Measurements from ENCODE around the gene ACADSB. TPM values are rescaled to one million over a fixed set of nuclear protein-coding genes. Genes with fewer than 3 reads are reported as not detected.

Gene ACADSB
- total RNA-seq, 1 donor = 9.4 TPM

- DNase-seq (ENCODE audit: insufficient read length, low spot score, missing footprints) = no peak
- Histone ChIP-seq H3K27ac (ENCODE audit: low read depth, low read length) (no peak overlapping the region), H2AFZ (ENCODE audit: low read length) (no peak overlapping the region), H3K4me3 (ENCODE audit: insufficient read depth, low read length) (no peak overlapping the region), H3K4me1 (ENCODE audit: insufficient read depth, low read length) (no peaks in the 10 kb centered on the region), H3K79me2 (ENCODE audit: insufficient read depth, low read length) (peaks cover 65% of the 10 kb centered on the region), H3K27me3 (ENCODE audit: insufficient read depth, low read length) (no peaks in the 10 kb centered on the region), H4K20me1 (ENCODE audit: insufficient read depth, low read length) (no peaks in the 10 kb centered on the region), H3K36me3 (ENCODE audit: insufficient read depth, low read length) (peaks cover 15% of the 10 kb centered on the region), H3K4me2 (ENCODE audit: insufficient read depth, low read length) (no peak overlapping the region), H3K9me3 (ENCODE audit: low read depth, low read length) (no peaks in the 10 kb centered on the region)
- TF ChIP-seq CTCF (IDR thresholded peaks at IDR 0.05; ENCODE audit: extremely low read depth, low read depth, low read length) = no peak
These were observed 8.7 kb upstream of the ACADSB start for GRCh38 chr10:123000155-123000554.

GRCh38 chr10:123001370-123001769, 7.4 kb upstream of the ACADSB start:
- Histone ChIP-seq H4K20me1 (ENCODE audit: insufficient read depth, low read length) (peaks cover 6% of the 10 kb centered on the region), H3K4me3 (ENCODE audit: insufficient read depth, low read length) (no peak overlapping the region), H3K4me1 (ENCODE audit: insufficient read depth, low read length) (no peaks in the 10 kb centered on the region), H3K27me3 (ENCODE audit: insufficient read depth, low read length) (no peaks in the 10 kb centered on the region), H3K79me2 (ENCODE audit: insufficient read depth, low read length) (peaks cover 77% of the 10 kb centered on the region), H3K4me2 (ENCODE audit: insufficient read depth, low read length) (no peak overlapping the region), H3K36me3 (ENCODE audit: insufficient read depth, low read length) (peaks cover 11% of the 10 kb centered on the region), H2AFZ (ENCODE audit: low read length) (no peak overlapping the region), H3K9me3 (ENCODE audit: low read depth, low read length) (no peaks in the 10 kb centered on the region), H3K27ac (ENCODE audit: low read depth, low read length) (no peak overlapping the region)
- no peak for DNase-seq (ENCODE audit: insufficient read length, low spot score, missing footprints)
- TF ChIP-seq CTCF (IDR thresholded peaks at IDR 0.05; ENCODE audit: extremely low read depth, low read depth, low read length) = no peak

- no peaks in the 10 kb centered on the region for H3K27me3 ChIP-seq (ENCODE audit: insufficient read depth, low read length)
These were observed 4.5 kb upstream of the ACADSB start for GRCh38 chr10:123004298-123004697.

More at GRCh38 chr10:123004298-123004697, 4.5 kb upstream of the ACADSB start:
- no peak for DNase-seq (ENCODE audit: insufficient read length, low spot score, missing footprints)
- H3K4me3 ChIP-seq (ENCODE audit: insufficient read depth, low read length) = no peak overlapping the region
- H3K27ac ChIP-seq (ENCODE audit: low read depth, low read length) = no peak overlapping the region
- H3K4me2 ChIP-seq (ENCODE audit: insufficient read depth, low read length) = no peak overlapping the region
- peaks cover 12% of the 10 kb centered on the region for H3K4me1 ChIP-seq (ENCODE audit: insufficient read depth, low read length)
- TF ChIP-seq CTCF (IDR thresholded peaks at IDR 0.05; ENCODE audit: extremely low read depth, low read depth, low read length) = no peak
- no peaks in the 10 kb centered on the region for H3K9me3 ChIP-seq (ENCODE audit: low read depth, low read length)
- H2AFZ ChIP-seq (ENCODE audit: low read length) = no peak overlapping the region
- peaks cover 83% of the 10 kb centered on the region for H3K79me2 ChIP-seq (ENCODE audit: insufficient read depth, low read length)
- H4K20me1 ChIP-seq (ENCODE audit: insufficient read depth, low read length) = peaks cover 11% of the 10 kb centered on the region
- no peaks in the 10 kb centered on the region for H3K36me3 ChIP-seq (ENCODE audit: insufficient read depth, low read length)
